Loucy (cell line): ENCODE results near the gene QPCTL.

Source experiments
- H2AFZ ChIP-seq: fragments of 200-600 bp; sonication (generic); 2 replicates; pipeline ENCODE4 v1.6.0; 2016; ENCODE audit warnings: antibody characterized with exemption, mild to moderate bottlenecking, low read length, moderate library complexity
- H3F3A ChIP-seq: fragments of 200-600 bp; 2 replicates; pipeline ENCODE4 v1.6.0; 2016; ENCODE audit warnings: antibody characterized with exemption, low read depth, mild to moderate bottlenecking
- H3K27me3 ChIP-seq: fragments of 200-600 bp; sonication (generic); 2 replicates; pipeline ENCODE4 v1.6.1; 2014; ENCODE audit warnings: low read length, mild to moderate bottlenecking; ENCODE audit not compliant: insufficient read depth, poor library complexity, severe bottlenecking
- H3K36me3 ChIP-seq: fragments of 200-600 bp; sonication (generic); 2 replicates; pipeline ENCODE4 v1.6.1; 2016; ENCODE audit warnings: low read length; ENCODE audit not compliant: insufficient read depth
- H3K4me1 ChIP-seq: fragments of 200-600 bp; sonication (generic); 2 replicates; pipeline ENCODE4 v1.5.1; 2014; ENCODE audit warnings: low read length, mild to moderate bottlenecking; ENCODE audit not compliant: insufficient read depth, poor library complexity, severe bottlenecking
- H3K4me2 ChIP-seq: fragments of 200-600 bp; sonication (generic); 2 replicates; pipeline ENCODE4 v1.6.0; 2014; ENCODE audit warnings: antibody characterized with exemption, low read length, low read depth, mild to moderate bottlenecking; ENCODE audit not compliant: poor library complexity, severe bottlenecking
- H3K4me3 ChIP-seq: fragments of 200-600 bp; sonication (generic); 2 replicates; pipeline ENCODE4 v1.5.1; 2014; ENCODE audit warnings: low read length, mild to moderate bottlenecking, mixed read lengths; ENCODE audit not compliant: poor library complexity, severe bottlenecking
- H3K79me2 ChIP-seq: fragments of 200-600 bp; sonication (generic); 2 replicates; pipeline ENCODE4 v1.6.1; 2014; ENCODE audit warnings: low read length; ENCODE audit not compliant: insufficient read depth
- H3K9ac ChIP-seq: fragments of 200-600 bp; sonication (generic); 2 replicates; pipeline ENCODE4 v1.6.0; 2014; ENCODE audit warnings: mild to moderate bottlenecking, low read depth, low read length, moderate library complexity; ENCODE audit not compliant: poor library complexity, severe bottlenecking
- H3K9me2 ChIP-seq: fragments of 200-600 bp; sonication (generic); replicated peaks from 2 replicates; pipeline ENCODE4 v1.6.1; 2016; ENCODE audit warnings: low read depth, low read length, mixed read lengths
- H3K9me3 ChIP-seq: fragments of 200-600 bp; sonication (generic); 2 replicates; pipeline ENCODE4 v1.6.1; 2014; ENCODE audit warnings: mild to moderate bottlenecking, antibody characterized with exemption, low read length, low read depth; ENCODE audit not compliant: insufficient read depth
- H4K20me1 ChIP-seq: fragments of 200-600 bp; sonication (generic); 2 replicates; pipeline ENCODE4 v1.6.0; 2014; ENCODE audit warnings: antibody characterized with exemption, low read length, mild to moderate bottlenecking; ENCODE audit not compliant: insufficient read depth, poor library complexity, severe bottlenecking
- EZH2phosphoT487 ChIP-seq: fragments of 200-600 bp; IDR thresholded peaks from 2 replicates; pipeline ENCODE4 v1.6.1; 2018; ENCODE audit warnings: antibody characterized with exemption, mild to moderate bottlenecking, moderate library complexity, borderline replicate concordance
- TF ChIP-seq, protein P1 (sequence below): fragments of 200-600 bp; sonication (generic); conservative IDR thresholded peaks from 2 replicates; pipeline ENCODE4 v1.5.1; 2014; ENCODE audit warnings: mild to moderate bottlenecking, antibody characterized with exemption, low read length

QPCTL gene

GRCh38 chr19:45733160-45733810, 40.8 kb downstream of the QPCTL start, which contains the start of gene MEIOSIN:
Gene MEIOSIN (plus strand): TSS chr19:45733439. CDS start chr19:45735377, 1,938 bp downstream.
- peaks cover 13% of the 10 kb centered on the region for H3K4me1 ChIP-seq
- no peak within 1 kb of the TSS for H3K9ac ChIP-seq
- H3K9me3 ChIP-seq = no peaks in the 10 kb centered on the region
- peaks cover 9% of the 10 kb centered on the region for H4K20me1 ChIP-seq
- H3K36me3 ChIP-seq = no peaks in the 10 kb centered on the region
- no peak for TF ChIP-seq EZH2phosphoT487
- TF ChIP-seq, protein P1, sequence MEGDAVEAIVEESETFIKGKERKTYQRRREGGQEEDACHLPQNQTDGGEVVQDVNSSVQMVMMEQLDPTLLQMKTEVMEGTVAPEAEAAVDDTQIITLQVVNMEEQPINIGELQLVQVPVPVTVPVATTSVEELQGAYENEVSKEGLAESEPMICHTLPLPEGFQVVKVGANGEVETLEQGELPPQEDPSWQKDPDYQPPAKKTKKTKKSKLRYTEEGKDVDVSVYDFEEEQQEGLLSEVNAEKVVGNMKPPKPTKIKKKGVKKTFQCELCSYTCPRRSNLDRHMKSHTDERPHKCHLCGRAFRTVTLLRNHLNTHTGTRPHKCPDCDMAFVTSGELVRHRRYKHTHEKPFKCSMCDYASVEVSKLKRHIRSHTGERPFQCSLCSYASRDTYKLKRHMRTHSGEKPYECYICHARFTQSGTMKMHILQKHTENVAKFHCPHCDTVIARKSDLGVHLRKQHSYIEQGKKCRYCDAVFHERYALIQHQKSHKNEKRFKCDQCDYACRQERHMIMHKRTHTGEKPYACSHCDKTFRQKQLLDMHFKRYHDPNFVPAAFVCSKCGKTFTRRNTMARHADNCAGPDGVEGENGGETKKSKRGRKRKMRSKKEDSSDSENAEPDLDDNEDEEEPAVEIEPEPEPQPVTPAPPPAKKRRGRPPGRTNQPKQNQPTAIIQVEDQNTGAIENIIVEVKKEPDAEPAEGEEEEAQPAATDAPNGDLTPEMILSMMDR = no peak
- H3K4me2 ChIP-seq = no peak within 1 kb of the TSS
- H3K4me3 ChIP-seq = no peak within 1 kb of the TSS
- H2AFZ ChIP-seq = no peak within 1 kb of the TSS
- peaks cover 24% of the 10 kb centered on the region for H3K79me2 ChIP-seq
- no peaks in the 10 kb centered on the region for H3K9me2 ChIP-seq
- H3F3A ChIP-seq = no peaks in the 10 kb centered on the region
- no peaks in the 10 kb centered on the region for H3K27me3 ChIP-seq

- H3K36me3 ChIP-seq = no peaks in the 10 kb centered on the region
- H3K9me3 ChIP-seq = no peaks in the 10 kb centered on the region
- H3K4me1 ChIP-seq = no peaks in the 10 kb centered on the region
- no peaks in the 10 kb centered on the region for H4K20me1 ChIP-seq
- no peak overlapping the region for H2AFZ ChIP-seq
- no peak overlapping the region for H3K9ac ChIP-seq
- no peaks in the 10 kb centered on the region for H3K9me2 ChIP-seq
- no peak overlapping the region for H3K4me2 ChIP-seq
- H3F3A ChIP-seq = no peaks in the 10 kb centered on the region
- H3K27me3 ChIP-seq = no peaks in the 10 kb centered on the region
- no peaks in the 10 kb centered on the region for H3K79me2 ChIP-seq
- H3K4me3 ChIP-seq = no peak overlapping the region
- TF ChIP-seq, protein P1 = no peak
- TF ChIP-seq EZH2phosphoT487 = no peak
Observed at GRCh38 chr19:45739498-45740439, 47.3 kb downstream of the QPCTL start.

DNA sequence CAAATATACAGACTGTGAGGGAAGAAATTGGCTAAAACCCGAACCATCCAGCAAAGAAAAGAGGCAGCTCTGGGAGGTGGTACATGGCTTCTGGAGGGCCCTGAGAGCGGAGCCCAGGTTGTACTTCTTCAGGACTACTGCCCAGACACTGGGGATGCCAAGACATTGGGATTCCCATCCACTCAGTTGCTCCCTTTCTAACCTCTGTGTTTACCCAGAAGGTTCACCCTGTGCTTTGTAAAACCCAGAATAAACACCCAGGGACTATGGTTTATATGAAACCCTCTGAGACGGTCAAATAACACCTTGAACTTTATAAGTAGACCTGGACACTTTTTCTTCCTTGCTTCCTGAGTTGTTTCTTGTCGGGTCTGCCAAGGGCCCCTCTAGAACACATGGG, 50.5 kb downstream of the QPCTL start:
- TF ChIP-seq, protein P1 = no peak
- no peak for TF ChIP-seq EZH2phosphoT487
- H3K27me3 ChIP-seq = no peaks in the 10 kb centered on the region
- no peak overlapping the region for H2AFZ ChIP-seq
- H3K9me2 ChIP-seq = no peaks in the 10 kb centered on the region
- no peak overlapping the region for H3K4me2 ChIP-seq
- no peaks in the 10 kb centered on the region for H4K20me1 ChIP-seq
- H3K9me3 ChIP-seq = no peaks in the 10 kb centered on the region
- no peak overlapping the region for H3K9ac ChIP-seq
- no peak overlapping the region for H3K4me3 ChIP-seq
- no peaks in the 10 kb centered on the region for H3F3A ChIP-seq
- no peaks in the 10 kb centered on the region for H3K36me3 ChIP-seq
- no peaks in the 10 kb centered on the region for H3K4me1 ChIP-seq
- no peaks in the 10 kb centered on the region for H3K79me2 ChIP-seq
